Neural cell (in vitro differentiated cells): ENCODE results near the gene ZNF639. TPM values are rescaled to one million over a fixed set of nuclear protein-coding genes. Genes with fewer than 3 reads are reported as not detected.

ENCODE experiments used
- H2AFZ ChIP-seq: fragments of 200-600, 300-800 bp; sonication (generic), shearing (Covaris generic); 2 replicates; pipeline ENCODE4 v1.6.0; 2014; ENCODE audit warnings: low read depth, mild to moderate bottlenecking, antibody characterized with exemption, low read length, moderate library complexity
- H3F3A ChIP-seq: fragments of 200-600 bp; shearing (Covaris generic); 2 replicates; pipeline ENCODE4 v1.6.1; 2016; ENCODE audit warnings: mild to moderate bottlenecking, moderate library complexity, mixed read lengths, antibody characterized with exemption, low read length; ENCODE audit not compliant: insufficient read depth, poor library complexity, severe bottlenecking
- H3K27ac ChIP-seq: fragments of 200-600, 300-800 bp; sonication (generic), shearing (Covaris generic); 2 replicates; pipeline ENCODE4 v1.5.1; 2014; ENCODE audit warnings: mild to moderate bottlenecking, low read length, moderate library complexity
- H3K27me3 ChIP-seq: fragments of 300-800, 200-600 bp; sonication (generic), shearing (Covaris generic); 2 replicates; pipeline ENCODE4 v1.6.0; 2014; ENCODE audit warnings: mild to moderate bottlenecking, low read depth, low read length, moderate library complexity; ENCODE audit not compliant: insufficient read depth
- H3K36me3 ChIP-seq: fragments of 300-800, 200-600 bp; sonication (generic), shearing (Covaris generic); 2 replicates; pipeline ENCODE4 v1.5.1; 2014; ENCODE audit warnings: mild to moderate bottlenecking, antibody characterized with exemption, low read length, moderate library complexity; ENCODE audit not compliant: insufficient read depth
- H3K4me2 ChIP-seq: fragments of 300-800, 200-600 bp; sonication (generic), shearing (Covaris generic); 2 replicates; pipeline ENCODE4 v1.6.0; 2014; ENCODE audit warnings: mild to moderate bottlenecking, low read length
- H3K4me3 ChIP-seq: fragments of 300-800, 200-600 bp; sonication (generic), shearing (Covaris generic); 2 replicates; pipeline ENCODE4 v1.5.1; 2014; ENCODE audit warnings: mild to moderate bottlenecking, low read length, moderate library complexity
- H3K79me2 ChIP-seq: fragments of 200-600 bp; shearing (Covaris generic); replicated peaks from 2 replicates; pipeline ENCODE4 v1.6.0; 2014; ENCODE audit warnings: mild to moderate bottlenecking, low read length, moderate library complexity; ENCODE audit not compliant: insufficient read depth
- H3K9ac ChIP-seq: fragments of 300-800, 200-600 bp; sonication (generic), shearing (Covaris generic); 2 replicates; pipeline ENCODE4 v1.6.1; 2016; ENCODE audit warnings: mild to moderate bottlenecking, low read length, mixed read lengths
- H3K9me2 ChIP-seq: fragments of 200-600 bp; shearing (Covaris generic); 2 replicates; pipeline ENCODE4 v1.6.1; 2016; ENCODE audit warnings: mild to moderate bottlenecking, low read length, mixed read lengths; ENCODE audit not compliant: insufficient read depth
- H3K9me3 ChIP-seq: fragments of 200-600, 300-800 bp; sonication (generic), shearing (Covaris generic); 2 replicates; pipeline ENCODE4 v1.6.1; 2016; ENCODE audit warnings: mild to moderate bottlenecking, mixed run types, low read length, moderate library complexity, mixed read lengths
- H4K20me1 ChIP-seq: fragments of 200-600 bp; shearing (Covaris generic); 2 replicates; pipeline ENCODE4 v1.6.1; 2016; ENCODE audit warnings: mild to moderate bottlenecking, mixed run types; ENCODE audit not compliant: insufficient read depth
- EP300 ChIP-seq: fragments of 450-650 bp; conservative IDR thresholded peaks from 2 replicates; pipeline ENCODE4 v1.6.1; 2014; ENCODE audit warnings: antibody characterized with exemption, mild to moderate bottlenecking, moderate library complexity; ENCODE audit not compliant: poor library complexity, severe bottlenecking
- EZH2 ChIP-seq: fragments of 200-600, 300-800 bp; shearing (Covaris generic), sonication (generic); IDR thresholded peaks from 2 replicates; pipeline ENCODE4 v1.6.1; 2014; ENCODE audit warnings: antibody characterized with exemption, low read length, borderline replicate concordance, mild to moderate bottlenecking; ENCODE audit not compliant: insufficient read depth, poor library complexity, severe bottlenecking
- MXI1 ChIP-seq: fragments of 450-650 bp; conservative IDR thresholded peaks from 2 replicates; pipeline ENCODE4 v1.6.1; 2014; ENCODE audit warnings: antibody characterized with exemption, mild to moderate bottlenecking; ENCODE audit not compliant: poor library complexity, severe bottlenecking
- POLR2AphosphoS5 ChIP-seq: IDR thresholded peaks from 2 replicates; pipeline ENCODE4 v1.6.1; 2012
- RAD21 ChIP-seq: fragments of 450-650 bp; conservative IDR thresholded peaks from 2 replicates; pipeline ENCODE4 v1.6.1; 2014; ENCODE audit warnings: antibody characterized with exemption, mild to moderate bottlenecking, moderate library complexity
- SMC3 ChIP-seq: fragments of 450-650 bp; conservative IDR thresholded peaks from 2 replicates; pipeline ENCODE4 v1.6.1; 2014; ENCODE audit warnings: antibody characterized with exemption, mild to moderate bottlenecking, moderate library complexity; ENCODE audit not compliant: poor library complexity
- TAF1 ChIP-seq: IDR thresholded peaks from 2 replicates; pipeline ENCODE4 v1.6.1; 2012; ENCODE audit warnings: low read depth
- polyA plus RNA-seq: library from polyadenylated mRNA; depleted of rRNA; stranded (reverse); fragments of >200 nt; gene quantifications from 2 replicates; pipeline ENCODE4 v1.2.3, GENCODE V29; 2014
- TF ChIP-seq, protein P1 (sequence below): IDR thresholded peaks from 2 replicates; pipeline ENCODE4 v1.6.1; 2012; ENCODE audit warnings: borderline replicate concordance
- TF ChIP-seq, protein P2 (sequence below): fragments of 450-650 bp; IDR thresholded peaks from 2 replicates; pipeline ENCODE4 v1.5.1; 2014; ENCODE audit warnings: antibody characterized with exemption, mild to moderate bottlenecking, moderate library complexity; ENCODE audit not compliant: poor library complexity, severe bottlenecking

ZNF639 gene
- polyA plus RNA-seq, 1 donor from 2014 or later = 100 TPM

DNA sequence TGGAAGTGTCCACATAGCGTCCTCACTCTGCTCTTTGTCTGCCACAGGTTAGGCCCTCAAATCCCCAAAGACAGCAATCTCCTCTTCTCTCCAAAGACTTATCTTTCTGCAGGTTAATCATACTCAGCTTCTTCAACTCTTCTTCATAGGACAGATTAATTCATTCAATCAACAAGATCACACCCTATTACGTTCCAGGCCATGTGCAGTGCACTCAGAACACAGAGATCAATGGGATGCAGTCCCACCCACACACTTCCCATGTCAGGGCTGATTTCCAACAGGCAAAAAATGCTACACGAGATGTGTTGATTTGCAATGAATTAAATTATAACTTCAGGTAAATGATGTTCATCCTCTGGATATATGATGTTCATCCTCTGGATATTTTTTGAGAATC, 33.5 kb upstream of the ZNF639 start:
- no peak overlapping the region for H3K9ac ChIP-seq
- H2AFZ ChIP-seq = no peak overlapping the region

DNA sequence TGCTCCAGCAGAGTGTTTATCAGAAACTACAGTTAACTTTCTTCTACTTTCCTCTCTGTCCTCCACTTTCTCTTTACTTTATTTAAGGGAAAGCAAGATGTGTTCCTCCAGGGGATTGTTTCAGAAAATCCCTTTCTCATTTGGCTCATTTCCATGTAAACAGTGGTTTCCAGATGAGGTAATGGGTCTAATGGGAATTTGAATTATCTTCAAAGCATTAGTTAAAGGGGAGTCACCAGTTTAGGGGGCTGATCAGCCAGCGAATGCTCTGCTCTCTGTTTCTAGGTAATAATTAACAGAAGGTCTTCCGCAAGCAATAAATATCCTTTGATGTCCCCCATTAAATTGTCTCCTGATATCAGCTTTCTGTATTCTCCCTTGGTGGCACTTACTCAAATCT, 30.4 kb upstream of the ZNF639 start:
- Histone ChIP-seq H4K20me1 (no peaks in the 10 kb centered on the region), H3K27me3 (no peaks in the 10 kb centered on the region), H3K9ac (no peak overlapping the region), H2AFZ (no peak overlapping the region), H3K36me3 (no peaks in the 10 kb centered on the region), H3K4me3 (no peak overlapping the region), H3K9me3 (no peaks in the 10 kb centered on the region), H3K27ac (no peak overlapping the region), H3K4me2 (no peak overlapping the region), H3F3A (no peaks in the 10 kb centered on the region), H3K79me2 (no peaks in the 10 kb centered on the region), H3K9me2 (no peaks in the 10 kb centered on the region)
- TF ChIP-seq SMC3 (no peak), MXI1 (no peak), EZH2 (no peak), POLR2AphosphoS5 (no peak), TAF1 (no peak), EP300 (no peak), RAD21 (no peak)
- TF ChIP-seq, protein P1, sequence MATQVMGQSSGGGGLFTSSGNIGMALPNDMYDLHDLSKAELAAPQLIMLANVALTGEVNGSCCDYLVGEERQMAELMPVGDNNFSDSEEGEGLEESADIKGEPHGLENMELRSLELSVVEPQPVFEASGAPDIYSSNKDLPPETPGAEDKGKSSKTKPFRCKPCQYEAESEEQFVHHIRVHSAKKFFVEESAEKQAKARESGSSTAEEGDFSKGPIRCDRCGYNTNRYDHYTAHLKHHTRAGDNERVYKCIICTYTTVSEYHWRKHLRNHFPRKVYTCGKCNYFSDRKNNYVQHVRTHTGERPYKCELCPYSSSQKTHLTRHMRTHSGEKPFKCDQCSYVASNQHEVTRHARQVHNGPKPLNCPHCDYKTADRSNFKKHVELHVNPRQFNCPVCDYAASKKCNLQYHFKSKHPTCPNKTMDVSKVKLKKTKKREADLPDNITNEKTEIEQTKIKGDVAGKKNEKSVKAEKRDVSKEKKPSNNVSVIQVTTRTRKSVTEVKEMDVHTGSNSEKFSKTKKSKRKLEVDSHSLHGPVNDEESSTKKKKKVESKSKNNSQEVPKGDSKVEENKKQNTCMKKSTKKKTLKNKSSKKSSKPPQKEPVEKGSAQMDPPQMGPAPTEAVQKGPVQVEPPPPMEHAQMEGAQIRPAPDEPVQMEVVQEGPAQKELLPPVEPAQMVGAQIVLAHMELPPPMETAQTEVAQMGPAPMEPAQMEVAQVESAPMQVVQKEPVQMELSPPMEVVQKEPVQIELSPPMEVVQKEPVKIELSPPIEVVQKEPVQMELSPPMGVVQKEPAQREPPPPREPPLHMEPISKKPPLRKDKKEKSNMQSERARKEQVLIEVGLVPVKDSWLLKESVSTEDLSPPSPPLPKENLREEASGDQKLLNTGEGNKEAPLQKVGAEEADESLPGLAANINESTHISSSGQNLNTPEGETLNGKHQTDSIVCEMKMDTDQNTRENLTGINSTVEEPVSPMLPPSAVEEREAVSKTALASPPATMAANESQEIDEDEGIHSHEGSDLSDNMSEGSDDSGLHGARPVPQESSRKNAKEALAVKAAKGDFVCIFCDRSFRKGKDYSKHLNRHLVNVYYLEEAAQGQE = no peak
- TF ChIP-seq, protein P2, sequence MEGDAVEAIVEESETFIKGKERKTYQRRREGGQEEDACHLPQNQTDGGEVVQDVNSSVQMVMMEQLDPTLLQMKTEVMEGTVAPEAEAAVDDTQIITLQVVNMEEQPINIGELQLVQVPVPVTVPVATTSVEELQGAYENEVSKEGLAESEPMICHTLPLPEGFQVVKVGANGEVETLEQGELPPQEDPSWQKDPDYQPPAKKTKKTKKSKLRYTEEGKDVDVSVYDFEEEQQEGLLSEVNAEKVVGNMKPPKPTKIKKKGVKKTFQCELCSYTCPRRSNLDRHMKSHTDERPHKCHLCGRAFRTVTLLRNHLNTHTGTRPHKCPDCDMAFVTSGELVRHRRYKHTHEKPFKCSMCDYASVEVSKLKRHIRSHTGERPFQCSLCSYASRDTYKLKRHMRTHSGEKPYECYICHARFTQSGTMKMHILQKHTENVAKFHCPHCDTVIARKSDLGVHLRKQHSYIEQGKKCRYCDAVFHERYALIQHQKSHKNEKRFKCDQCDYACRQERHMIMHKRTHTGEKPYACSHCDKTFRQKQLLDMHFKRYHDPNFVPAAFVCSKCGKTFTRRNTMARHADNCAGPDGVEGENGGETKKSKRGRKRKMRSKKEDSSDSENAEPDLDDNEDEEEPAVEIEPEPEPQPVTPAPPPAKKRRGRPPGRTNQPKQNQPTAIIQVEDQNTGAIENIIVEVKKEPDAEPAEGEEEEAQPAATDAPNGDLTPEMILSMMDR = no peak

More for the DNA sequence above, 33.5 kb upstream of the ZNF639 start:
- Histone ChIP-seq H3K36me3 (no peaks in the 10 kb centered on the region), H3K79me2 (no peaks in the 10 kb centered on the region), H3K9me3 (no peaks in the 10 kb centered on the region), H3K9me2 (no peaks in the 10 kb centered on the region), H3K27ac (no peak overlapping the region), H4K20me1 (no peaks in the 10 kb centered on the region), H3F3A (no peaks in the 10 kb centered on the region), H3K27me3 (no peaks in the 10 kb centered on the region), H3K4me3 (no peak overlapping the region), H3K4me2 (no peak overlapping the region)
- TF ChIP-seq, protein P2 = no peak
- TF ChIP-seq EZH2 (no peak), EP300 (no peak), POLR2AphosphoS5 (no peak)
